SK-MEL-5 (cell line): ENCODE results near the gene RUVBL2. TPM values are rescaled to one million over a fixed set of nuclear protein-coding genes. Genes with fewer than 3 reads are reported as not detected.
A peak's percentile ranks its signal among the peaks of the same experiment; 100 is the strongest.

Source experiments
- DNase-seq: peaks from one replicate; pipeline ENCODE4 v3.0.0-alpha.2; 2016; ENCODE audit warnings: low read depth, low spot score
- in situ Hi-C: cut with HindIII; loops from 2 replicates; pipeline ENCODE4 v1.10.0; 2016; ENCODE audit warnings: low sequenced_read_pairs, high pct_unique_total_duplicates, low pct_unique_long_range_greater_than_20kb
- total RNA-seq: library from RNA; depleted of rRNA; stranded (reverse); fragments of >200 nt; shearing (Covaris generic); gene quantifications from 2 replicates; pipeline ENCODE4 v1.2.3, GENCODE V29; 2014

The RUVBL2 gene
- total RNA-seq, 1 experiment from 2014 or later, result 203 TPM

DNA sequence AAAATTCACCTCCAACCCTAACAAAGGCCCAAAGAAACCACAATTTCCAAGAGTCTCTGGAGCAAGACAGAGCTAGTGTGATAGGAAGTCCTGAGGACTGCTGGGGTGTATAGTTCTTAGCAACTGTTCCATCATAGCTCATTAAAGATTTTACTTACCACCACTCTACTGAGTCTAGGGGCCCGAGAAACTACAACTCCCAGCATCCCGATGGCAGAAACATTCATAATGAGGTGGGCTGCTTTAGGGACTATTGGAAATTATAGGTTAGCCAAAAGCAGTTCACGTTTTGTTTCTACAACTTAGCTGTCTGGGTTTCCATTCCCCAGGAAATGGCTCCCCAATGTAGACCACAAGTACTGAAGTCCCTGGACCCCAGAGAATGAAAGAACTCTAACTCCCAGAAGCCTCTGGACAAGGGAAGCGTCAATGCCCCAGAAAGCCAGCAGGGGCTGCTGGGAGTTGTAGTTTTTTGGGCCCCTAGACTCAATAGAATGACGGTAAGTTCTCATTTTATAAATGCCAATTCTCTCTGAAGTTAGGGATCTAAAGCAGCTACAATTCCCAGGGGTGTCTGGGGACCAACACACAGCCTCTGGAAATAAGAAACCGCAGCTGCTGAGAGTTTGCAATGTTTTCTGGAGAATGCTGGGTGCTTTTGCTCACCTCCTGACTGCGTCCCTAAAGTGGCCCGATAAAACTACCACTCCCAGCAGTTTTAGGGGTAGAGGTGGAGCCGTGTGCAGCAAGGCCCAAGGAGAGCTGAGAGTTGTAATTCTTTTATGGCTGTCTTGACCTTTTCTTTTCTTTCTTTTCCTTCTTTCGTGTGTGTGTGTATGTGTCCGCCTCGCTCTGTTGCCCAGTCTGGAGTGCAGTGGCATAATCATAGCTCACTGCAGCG is 17.5 kb upstream of the RUVBL2 start:
- peak; percentile 55 for DNase-seq
- in situ Hi-C loops, result no loop called here

- DNase-seq, result no peak
- in situ Hi-C loops, result no loop called here
Measured at GRCh38 chr19:48977061-48977460, 16.6 kb upstream of the RUVBL2 start.

GRCh38 chr19:48982280-48982679 is 11.4 kb upstream of the RUVBL2 start:
- DNase-seq, result no peak
- in situ Hi-C loops, result no loop called here

GRCh38 chr19:48985711-48986110 is 8.0 kb upstream of the RUVBL2 start:
- no peak for DNase-seq
- in situ Hi-C loops, result no loop called here

DNA sequence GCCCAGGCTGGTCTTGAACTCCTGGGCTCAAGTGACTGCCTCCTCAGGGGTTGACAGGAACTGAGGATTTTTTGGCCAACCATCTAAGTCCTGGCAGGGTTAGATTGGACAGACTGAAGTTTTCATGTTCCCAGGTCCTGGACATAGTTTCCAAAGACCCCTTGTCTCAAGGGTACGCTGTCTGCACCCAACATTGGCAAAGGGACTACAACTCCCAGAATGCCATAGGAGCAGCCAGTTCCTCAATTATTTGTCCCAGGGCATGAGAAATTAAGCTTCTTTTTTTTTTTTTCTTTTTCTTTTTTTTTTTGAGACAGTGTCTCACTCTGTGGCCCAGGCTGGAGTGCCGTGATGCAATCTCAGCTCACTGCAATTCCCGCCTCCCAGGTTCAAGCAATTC is 7.5 kb upstream of the RUVBL2 start:
- no peak for DNase-seq
- in situ Hi-C loops, result no loop called here

DNA sequence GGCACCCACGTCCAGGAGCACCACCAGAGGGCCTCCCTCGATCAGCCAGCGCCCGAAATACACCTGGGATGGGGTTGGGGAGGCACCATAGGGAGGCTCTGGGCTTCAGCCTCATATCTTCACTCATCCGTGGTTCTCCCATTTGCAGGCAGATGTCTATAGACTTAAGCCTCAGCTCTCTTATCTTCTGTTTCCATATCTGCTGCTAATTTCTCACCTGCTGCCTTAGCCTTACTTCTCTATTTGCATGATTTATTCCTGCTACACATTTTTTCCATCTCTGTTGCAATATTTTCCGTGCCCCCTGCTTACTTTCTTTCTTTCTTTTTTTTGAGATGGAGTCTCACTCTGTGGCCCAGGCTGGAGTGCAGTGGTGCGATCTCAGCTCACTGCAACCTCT is 6.4 kb upstream of the RUVBL2 start:
- DNase-seq, result no peak
- in situ Hi-C loops, result no loop called here

GRCh38 chr19:48988286-48988685 is 5.4 kb upstream of the RUVBL2 start:
- DNase-seq, result no peak
- in situ Hi-C loops, result no loop called here

DNA sequence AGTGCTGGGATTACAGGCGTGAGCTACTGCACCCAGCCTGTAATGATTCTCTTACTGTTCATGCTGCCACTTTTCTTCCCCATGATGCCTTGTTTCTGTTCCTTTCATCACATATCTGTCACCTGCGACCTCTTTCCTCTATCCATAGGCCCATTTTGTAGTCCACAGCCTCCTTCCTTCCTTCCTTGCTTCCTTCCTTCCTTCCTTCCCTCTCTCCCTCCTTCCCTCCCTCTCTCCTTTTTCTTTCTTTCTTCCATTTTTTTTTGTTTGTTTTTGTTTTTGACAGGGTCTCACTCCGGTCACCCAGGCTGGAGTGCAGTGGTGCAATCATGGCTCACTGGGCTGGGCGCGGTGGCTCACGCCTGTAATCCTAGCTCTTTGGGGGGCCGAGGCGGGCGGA is 4.8 kb upstream of the RUVBL2 start:
- DNase-seq, result no peak
- in situ Hi-C loops, result no loop called here

GRCh38 chr19:48989701-48990291 is 3.9 kb upstream of the RUVBL2 start:
- in situ Hi-C loops, result no loop called here

GRCh38 chr19:48990400-48990799 is 3.3 kb upstream of the RUVBL2 start:
- DNase-seq, result no peak
- in situ Hi-C loops, result no loop called here

More at GRCh38 chr19:48989701-48990291, 3.9 kb upstream of the RUVBL2 start:
- no peak for DNase-seq

GRCh38 chr19:48991011-48991609 is 2.6 kb upstream of the RUVBL2 start:
- DNase-seq, result no peak
- in situ Hi-C loops, result no loop called here

DNA sequence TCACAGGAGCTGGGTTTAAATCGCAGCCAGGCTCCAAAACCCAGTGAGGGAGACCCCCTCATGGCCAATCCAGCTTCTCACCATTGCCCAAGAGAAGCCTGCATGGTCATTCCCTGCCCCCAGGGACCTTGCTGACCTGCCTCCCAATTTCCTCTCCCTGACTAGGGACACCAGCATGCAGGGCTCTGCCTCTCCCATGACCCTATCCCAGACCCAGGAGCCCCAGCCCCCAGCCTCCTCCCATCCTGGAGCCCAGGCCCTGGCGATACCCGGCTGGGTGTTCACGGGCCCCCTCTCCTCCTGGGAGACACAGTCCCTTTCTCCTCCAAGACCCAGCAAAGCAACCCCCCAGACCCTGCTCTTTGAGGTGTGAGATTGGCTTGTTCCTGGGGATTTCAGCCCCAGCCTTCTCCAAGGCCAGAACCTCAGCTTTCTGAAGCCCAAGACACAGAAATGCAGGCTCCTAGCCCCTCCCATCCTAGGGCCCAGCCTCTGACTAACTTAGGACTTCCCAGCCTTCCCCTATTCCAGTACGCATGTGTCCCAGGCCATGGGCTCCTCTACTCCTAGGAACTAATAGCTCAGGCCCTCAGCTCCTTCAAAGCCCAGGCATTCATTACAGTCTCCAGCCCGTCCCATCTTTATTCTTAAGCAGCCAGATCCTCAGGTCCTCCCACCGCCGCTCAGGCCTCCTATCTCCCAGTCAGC is 1.7 kb upstream of the RUVBL2 start:
- DNase-seq, result peak; percentile 73
- in situ Hi-C loops, result no loop called here

GRCh38 chr19:48992581-48993174 is 1.0 kb upstream of the RUVBL2 start:
- no peak for DNase-seq
- in situ Hi-C loops, result no loop called here

DNA sequence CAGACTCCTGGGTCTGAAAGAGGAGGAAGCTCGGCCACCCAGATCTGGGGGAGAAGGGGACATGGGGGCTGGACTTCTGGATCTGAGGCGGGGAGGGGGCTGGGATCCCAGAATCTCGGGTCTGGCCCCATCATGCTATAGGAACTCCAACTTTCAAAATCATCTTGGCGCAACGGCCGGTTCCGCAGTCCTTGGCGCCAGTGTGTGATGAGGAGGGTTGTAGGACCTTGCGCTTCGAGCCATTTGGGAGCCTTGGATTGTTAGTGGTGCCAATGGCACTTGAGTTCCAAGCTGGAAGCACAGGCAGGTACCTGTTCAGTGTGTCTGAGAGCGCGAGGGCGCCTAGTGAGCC is 324 bp downstream of the RUVBL2 start:
- in situ Hi-C loops, result no loop called here
- no peak for DNase-seq

- in situ Hi-C loops, result no loop called here
- DNase-seq, result peak; percentile 90
Measured at GRCh38 chr19:48997972-48998371, 4.3 kb downstream of the RUVBL2 start.

DNA sequence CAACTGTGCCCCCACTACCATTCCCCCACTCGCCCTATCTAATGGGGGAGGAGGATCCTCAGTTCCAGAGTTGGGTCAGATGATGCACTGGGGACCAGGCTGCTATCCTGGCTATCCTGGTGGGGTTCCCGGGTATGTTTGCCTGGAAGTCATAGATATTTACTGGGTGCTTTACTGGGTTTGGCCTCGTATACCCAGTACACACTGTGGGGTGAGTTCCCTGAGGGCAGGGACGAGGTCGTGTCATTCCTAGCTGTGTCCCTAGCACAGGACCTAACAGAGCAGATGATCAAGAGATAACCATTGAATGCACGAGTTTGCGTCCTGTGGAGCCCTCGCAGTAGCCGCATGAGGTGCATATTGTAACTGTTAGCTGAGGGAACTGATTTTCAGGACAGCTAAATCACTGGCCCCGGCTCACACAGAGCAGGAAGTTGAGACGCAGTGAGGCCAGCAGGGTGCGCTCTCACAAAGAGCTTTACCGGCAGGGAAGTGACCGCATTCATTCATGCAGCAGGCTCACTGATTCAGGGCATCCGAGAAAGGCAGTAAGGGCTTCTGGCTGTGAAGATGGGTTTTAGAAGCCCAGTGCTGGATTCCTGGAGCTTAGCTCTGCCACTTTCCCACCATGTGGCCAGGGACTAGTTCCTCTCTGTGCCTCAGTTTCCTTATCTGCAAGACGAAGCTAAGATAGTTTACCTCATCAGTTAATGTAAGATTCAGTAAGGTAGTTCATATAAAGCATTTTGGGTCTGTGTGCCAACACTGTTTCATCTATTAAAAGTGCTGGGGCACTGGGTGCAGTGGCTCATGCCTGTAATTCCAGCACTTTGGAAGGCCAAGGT is 6.0 kb downstream of the RUVBL2 start:
- DNase-seq, result peak; percentile 82
- in situ Hi-C loops, result no loop called here

- no peak for DNase-seq
- in situ Hi-C loops, result no loop called here
Measured at GRCh38 chr19:49004133-49004532, 10.4 kb downstream of the RUVBL2 start.
